GM18951 (cell line): ENCODE data around the gene SPEM2.

Experiments
- POLR2A ChIP-seq: IDR thresholded peaks from 4 replicates; pipeline ENCODE4 v1.6.1; 2011; ENCODE audit warnings: mild to moderate bottlenecking; ENCODE audit not compliant: insufficient read length, insufficient read depth; ENCODE audit errors: extremely low read depth
- in situ Hi-C: fragments of 300-500 bp; cut with MboI; formaldehyde crosslinking; loops from one replicate; pipeline ENCODE4 v1.12.0; 2022; ENCODE audit warnings: low sequenced_read_pairs, mixed read lengths, inconsistent platforms; ENCODE audit not compliant: unreplicated experiment

Gene SPEM2

DNA sequence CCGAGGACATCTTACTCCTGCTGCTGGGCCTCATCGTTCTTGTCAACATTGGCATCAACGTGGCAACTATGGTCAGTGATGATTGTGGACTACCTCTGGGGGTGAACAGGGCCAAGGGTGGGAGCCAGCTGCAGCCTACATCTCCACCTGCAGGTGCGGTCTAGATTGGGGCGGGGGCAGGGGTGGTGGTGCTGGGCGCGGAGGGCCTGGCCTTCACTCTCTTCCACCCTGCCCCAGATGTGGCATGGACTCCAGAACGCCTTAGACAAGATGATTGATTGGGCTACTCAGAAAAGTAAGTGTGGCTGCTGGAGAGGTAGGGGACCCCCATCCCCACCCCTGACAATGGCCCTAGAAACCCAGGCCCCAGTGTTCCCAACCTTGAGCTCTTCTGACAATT is 340 bp downstream of the SPEM2 start:
- TF ChIP-seq POLR2A, result no peak
- in situ Hi-C loops, result no loop called here

DNA sequence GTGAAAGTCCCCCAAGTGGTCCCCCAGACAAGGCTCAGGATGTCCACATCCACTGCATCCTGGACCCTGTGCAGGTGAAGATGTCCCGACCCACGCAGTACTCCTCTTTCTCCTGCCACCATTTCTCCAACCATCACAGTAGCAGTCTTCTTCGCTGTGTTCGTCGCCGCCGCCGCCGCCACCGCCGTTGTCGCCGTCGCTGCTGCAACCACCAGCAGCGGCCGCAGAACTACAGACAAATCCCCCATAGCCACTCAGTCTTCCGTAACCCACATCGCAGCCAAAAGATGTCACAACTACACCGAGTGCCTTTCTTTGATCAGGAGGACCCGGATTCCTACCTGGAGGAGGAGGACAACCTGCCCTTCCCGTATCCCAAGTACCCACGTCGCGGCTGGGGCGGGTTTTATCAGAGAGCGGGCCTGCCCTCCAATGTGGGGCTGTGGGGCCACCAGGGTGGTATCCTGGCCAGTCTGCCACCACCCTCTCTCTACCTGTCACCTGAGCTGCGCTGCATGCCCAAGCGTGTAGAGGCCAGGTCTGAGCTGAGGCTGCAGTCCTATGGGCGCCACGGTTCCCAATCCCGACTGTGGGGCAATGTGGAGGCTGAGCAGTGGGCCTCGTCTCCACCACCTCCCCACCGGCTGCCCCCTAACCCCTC is 917 bp downstream of the SPEM2 start:
- no peak for TF ChIP-seq POLR2A
- in situ Hi-C loops, result no loop called here

DNA sequence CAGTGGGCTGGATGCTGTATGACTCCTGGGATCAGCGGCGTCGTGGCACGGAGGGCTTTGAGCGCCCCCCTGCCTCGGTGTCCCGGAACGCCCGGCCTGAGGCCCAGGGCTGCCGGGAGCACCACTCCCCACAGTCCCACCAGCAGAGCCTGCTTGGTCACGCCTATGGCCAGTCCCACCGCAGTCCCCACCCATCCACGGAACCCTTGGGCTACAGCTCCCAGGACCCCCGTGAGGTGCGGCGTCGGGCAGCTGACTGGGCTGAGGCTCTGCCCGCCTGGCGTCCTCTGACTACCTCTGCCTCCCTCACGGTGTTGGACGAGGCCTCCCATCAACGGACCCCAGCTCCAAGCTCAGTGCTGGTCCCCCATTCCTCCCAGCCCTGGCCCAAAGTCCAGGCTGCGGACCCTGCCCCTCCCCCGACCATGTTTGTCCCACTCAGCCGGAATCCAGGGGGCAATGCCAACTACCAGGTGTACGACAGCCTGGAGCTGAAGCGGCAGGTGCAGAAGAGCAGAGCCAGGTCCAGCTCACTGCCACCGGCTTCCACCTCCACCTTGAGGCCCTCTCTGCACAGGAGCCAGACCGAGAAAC is 1.6 kb downstream of the SPEM2 start:
- no peak for TF ChIP-seq POLR2A
- in situ Hi-C loops, result no loop called here

DNA sequence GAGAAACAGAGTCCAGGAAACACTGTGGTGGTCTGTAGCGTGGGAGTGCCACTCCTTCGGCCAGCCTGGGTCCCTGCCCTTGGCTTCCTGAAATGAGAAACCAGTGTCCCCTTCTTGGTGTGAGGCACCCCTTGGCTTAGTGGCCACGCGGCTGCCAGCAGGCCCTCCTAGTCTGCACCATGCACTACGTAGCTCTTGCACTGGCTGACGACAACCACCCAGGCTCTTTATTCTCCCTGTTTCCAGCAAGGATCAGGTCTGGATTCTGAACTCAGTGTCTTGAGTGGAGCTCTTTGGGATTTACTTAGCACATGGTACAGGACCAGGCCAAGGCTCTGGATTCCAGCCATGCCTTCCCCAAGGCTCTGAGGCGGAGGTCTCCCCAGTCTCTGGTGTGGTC is 2.1 kb downstream of the SPEM2 start:
- in situ Hi-C loops, result no loop called here

DNA sequence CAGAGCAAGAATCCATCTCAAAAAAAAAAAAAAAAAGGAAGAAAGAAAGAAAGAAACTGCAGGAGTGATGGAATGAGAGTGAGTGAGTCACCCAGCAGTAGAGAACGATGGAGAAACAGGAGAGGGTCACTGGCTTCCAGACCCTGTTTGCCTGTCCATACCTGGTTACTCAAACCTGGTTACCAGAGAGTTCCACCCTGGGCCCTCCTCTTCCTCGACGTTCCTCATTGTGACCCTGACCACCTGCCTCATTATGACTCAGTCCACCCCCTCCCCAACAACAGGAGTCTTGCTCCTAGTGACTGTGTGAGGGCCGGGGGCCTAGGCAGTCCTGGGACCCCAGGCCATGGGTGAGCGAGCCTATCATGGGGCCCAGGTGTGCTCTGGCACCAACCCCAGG is 3.1 kb downstream of the SPEM2 start, which contains the start of gene SPEM3:
Gene SPEM3 (plus strand): TSS at position 301 of the 400 bp plus-strand sequence. CDS start 46 bp downstream, at position 347.
- in situ Hi-C loops, result no loop called here
- no peak for TF ChIP-seq POLR2A

More for the DNA sequence above, 2.1 kb downstream of the SPEM2 start:
- TF ChIP-seq POLR2A, result no peak

DNA sequence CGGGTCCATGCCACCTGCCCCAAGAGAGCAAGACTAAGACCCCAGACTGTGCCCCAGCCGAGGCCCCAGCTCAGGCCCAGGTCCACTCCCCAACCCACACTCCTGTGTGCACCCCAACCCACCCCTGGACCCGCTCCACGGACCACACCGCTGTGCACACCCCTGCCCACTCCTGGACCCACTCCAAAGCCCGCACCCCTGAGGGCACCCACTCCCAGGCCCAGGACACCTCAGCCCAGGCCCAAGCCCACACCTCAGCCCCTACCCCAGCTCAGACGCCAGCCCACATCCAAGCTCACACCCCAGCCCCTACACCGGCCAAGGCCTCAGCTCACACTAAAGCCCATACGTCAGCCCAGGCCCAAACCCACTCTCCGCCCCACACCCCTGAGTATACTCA is 4.3 kb downstream of the SPEM2 start:
- TF ChIP-seq POLR2A, result no peak
- in situ Hi-C loops, result no loop called here

DNA sequence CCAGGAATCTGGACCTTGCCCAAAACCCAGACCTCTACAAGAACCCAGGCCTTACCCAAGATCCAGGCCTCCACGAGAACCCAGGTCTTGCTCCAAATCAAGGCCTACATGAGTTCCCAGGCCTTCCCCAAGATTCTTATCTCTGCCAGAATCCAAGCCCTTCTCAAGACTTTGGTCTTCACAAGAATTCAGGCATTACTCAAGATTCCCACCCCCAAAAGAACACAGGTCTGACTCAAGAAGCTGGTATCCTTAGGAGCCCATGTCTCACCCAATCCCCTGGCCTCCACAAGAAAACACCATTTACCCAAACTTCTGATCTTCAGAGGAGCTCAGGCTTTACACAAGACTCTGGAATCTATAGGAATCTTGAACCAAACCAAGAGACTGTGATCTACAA is 5.8 kb downstream of the SPEM2 start:
- no peak for TF ChIP-seq POLR2A
- in situ Hi-C loops, result no loop called here

DNA sequence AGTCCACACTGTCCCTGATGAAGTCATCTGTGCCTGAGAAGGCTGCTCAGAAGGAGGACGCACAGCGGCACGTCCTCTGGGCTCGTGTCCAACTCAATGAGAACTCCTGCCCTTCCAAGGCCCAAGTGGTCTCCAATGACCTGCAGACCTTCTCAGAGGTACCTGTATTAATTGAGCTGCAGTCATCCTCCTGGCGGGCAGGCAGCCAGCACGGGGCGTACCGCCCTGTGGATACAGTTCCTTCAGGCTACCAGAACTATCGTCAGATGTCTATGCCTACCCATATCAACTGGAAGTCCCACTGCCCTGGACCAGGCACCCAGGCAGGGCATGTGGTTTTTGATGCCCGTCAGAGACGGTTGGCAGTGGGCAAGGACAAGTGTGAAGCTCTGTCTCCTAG is 6.9 kb downstream of the SPEM2 start:
- in situ Hi-C loops, result no loop called here
- no peak for TF ChIP-seq POLR2A

DNA sequence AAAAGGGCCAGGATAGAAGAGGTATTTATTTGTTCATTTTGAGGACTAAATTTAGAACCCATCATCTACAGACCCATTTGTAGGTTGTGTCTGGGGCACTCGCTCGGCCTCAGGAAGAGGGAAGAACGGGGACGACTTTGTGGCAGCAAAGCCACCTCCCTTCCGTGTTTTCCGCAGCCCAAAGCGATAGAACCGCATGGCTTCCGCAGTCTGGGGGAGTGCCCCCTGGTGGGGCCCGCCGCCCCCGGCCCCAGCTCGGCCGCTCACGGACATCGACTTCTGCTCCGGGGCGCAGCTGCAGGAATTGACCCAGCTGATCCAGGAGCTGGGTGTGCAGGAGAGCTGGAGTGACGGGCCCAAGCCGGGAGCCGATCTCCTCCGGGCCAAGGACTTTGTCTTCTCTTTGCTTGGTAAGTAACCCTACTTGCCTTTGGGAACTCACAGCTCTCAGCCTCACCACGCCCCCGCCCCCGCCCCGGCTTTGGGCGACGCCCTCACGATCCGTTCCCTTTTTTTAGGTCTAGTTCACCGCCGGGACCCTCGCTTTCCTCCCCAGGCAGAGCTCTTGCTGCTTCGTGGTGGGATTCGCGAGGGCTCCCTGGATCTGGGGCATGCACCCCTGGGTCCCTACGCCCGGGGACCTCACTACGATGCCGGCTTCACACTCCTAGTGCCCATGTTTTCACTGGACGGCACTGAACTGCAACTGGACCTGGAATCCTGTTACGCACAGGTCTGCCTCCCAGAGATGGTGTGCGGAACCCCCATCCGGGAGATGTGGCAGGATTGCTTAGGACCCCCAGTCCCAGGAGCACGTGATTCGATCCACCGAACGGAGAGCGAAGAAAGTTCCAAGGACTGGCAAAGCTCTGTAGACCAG is 10.5 kb downstream of the SPEM2 start:
- peak; percentile 39 for TF ChIP-seq POLR2A
- in situ Hi-C loops, result no loop called here

DNA sequence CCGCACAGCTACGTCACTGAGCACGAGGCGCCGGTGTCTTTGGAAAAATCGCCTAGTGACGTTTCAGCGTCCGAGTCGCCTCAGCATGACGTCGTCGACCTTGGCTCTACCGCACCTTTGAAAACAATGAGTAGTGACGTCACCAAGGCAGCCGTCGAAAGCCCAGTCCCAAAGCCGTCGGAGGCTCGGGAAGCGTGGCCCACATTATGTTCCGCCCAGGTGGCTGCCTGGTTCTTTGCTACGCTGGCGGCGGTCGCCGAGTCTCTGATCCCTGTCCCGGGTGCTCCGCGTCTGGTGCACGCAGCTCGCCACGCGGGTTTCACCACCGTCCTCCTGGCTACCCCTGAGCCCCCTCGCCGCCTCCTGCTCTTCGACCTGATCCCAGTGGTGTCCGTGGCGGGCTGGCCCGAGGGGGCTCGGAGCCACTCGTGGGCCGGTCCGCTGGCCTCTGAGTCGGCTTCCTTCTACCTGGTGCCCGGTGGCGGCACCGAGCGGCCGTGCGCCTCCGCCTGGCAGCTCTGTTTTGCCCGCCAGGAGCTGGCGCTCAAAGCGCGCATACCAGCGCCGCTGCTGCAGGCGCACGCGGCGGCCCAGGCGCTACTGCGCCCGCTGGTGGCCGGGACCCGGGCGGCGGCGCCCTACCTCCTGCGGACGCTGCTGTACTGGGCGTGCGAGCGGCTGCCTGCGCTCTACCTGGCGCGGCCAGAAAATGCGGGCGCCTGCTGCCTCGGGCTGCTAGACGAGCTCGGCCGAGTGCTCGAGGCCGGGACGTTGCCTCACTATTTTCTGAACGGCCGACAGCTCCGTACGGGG is 11.3 kb downstream of the SPEM2 start:
- TF ChIP-seq POLR2A, result peak; percentile 27
- in situ Hi-C loops, result no loop called here

DNA sequence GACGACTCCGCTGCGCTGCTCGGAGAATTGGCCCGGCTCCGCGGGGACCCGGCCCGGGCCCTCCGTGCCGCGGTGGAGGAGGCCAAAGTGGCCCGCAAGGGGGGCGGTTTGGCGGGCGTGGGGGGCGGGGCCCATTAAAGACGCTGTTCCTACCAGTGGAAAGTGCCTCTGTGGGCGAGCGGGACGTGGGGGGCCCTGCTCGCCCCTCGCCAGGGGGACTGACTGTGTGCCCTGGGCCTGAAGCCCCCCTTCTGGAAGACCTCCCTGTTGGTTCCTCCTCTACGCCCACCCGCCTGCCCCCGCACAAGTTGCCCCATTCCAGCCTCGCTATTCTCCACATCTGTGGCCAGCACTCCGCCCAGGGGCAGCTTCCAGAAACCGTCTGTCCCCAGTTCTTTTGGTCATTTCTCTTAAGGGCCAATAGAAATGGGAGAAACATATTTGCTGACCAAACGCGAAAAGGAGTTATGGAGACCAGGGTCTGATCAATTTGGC is 12.0 kb downstream of the SPEM2 start:
- in situ Hi-C loops, result no loop called here

DNA sequence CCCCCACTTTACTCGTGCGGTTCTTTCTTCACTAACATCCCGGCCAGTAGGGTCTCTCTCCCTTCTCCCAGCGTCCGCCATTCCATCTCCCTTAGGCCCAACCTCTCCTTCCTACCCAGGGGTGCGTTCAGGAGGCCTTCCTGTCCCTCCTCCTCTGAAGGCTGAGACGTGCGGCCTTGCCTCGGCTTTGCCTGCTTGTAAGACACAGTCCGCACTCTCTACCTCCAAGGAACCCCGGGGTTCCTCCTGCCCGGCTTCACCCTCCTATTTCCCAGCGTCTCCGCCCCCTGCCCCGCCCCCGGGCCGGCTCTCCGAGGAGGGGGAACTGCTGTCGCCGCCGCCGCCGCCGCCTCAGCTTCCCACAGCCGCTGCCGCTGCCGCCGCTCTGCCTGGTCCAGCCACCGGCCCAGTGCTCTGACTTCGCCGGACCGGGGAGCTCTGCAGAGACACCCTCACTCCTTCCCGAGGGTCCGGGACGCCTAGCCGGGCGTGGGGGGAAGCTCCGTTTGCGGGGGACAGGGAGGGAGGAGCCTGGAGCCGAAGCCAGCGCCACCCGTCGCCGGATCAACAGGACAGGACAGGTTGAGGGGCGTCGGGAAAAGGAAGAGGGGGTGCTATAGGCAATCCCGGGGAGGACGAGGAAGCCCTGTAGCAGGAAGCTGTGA is 12.7 kb downstream of the SPEM2 start:
- TF ChIP-seq POLR2A, result no peak
- in situ Hi-C loops, result no loop called here

More for the DNA sequence above, 12.0 kb downstream of the SPEM2 start:
- TF ChIP-seq POLR2A, result no peak
